Neural progenitor cell (in vitro differentiated cells): ENCODE data around the gene SGPP1. TPM values are rescaled to one million over a fixed set of nuclear protein-coding genes. Genes with fewer than 3 reads are reported as not detected.

Experiments used
- DNase-seq: peaks from one replicate; pipeline ENCODE4 v3.0.0-alpha.2; 2016; ENCODE audit warnings: low spot score
- H2AFZ ChIP-seq: fragments of 200-600 bp; sonication (generic); replicated peaks from 2 replicates; pipeline ENCODE4 v1.6.1; 2016; ENCODE audit warnings: antibody characterized with exemption
- H3F3A ChIP-seq: fragments of 200-600 bp; sonication (generic); 2 replicates; pipeline ENCODE4 v1.6.1; 2016; ENCODE audit warnings: antibody characterized with exemption, low read depth
- H3K27ac ChIP-seq: fragments of 200-600 bp; sonication (generic); 2 replicates; pipeline ENCODE4 v1.5.1; 2016; ENCODE audit warnings: mild to moderate bottlenecking
- H3K27me3 ChIP-seq: fragments of 200-600 bp; sonication (generic); 2 replicates; pipeline ENCODE4 v1.6.1; 2016; ENCODE audit warnings: mild to moderate bottlenecking, moderate library complexity
- H3K36me3 ChIP-seq: fragments of 200-600 bp; sonication (generic); 2 replicates; pipeline ENCODE4 v1.5.1; 2016
- H3K4me1 ChIP-seq: fragments of 200-600 bp; sonication (generic); 2 replicates; pipeline ENCODE4 v1.6.1; 2016; ENCODE audit warnings: mixed run types
- H3K4me2 ChIP-seq: fragments of 200-600 bp; sonication (generic); 2 replicates; pipeline ENCODE4 v1.6.1; 2016
- H3K4me3 ChIP-seq: fragments of 200-600 bp; sonication (generic); 2 replicates; pipeline ENCODE4 v1.5.1; 2016
- H3K79me2 ChIP-seq: fragments of 200-600 bp; sonication (generic); 2 replicates; pipeline ENCODE4 v1.6.1; 2016; ENCODE audit warnings: low read depth
- H3K9ac ChIP-seq: fragments of 200-600 bp; sonication (generic); 2 replicates; pipeline ENCODE4 v1.6.1; 2016
- H3K9me3 ChIP-seq: fragments of 200-600 bp; sonication (generic); 2 replicates; pipeline ENCODE4 v1.5.1; 2016; ENCODE audit warnings: low read depth
- H4K20me1 ChIP-seq: fragments of 200-600 bp; sonication (generic); 2 replicates; pipeline ENCODE4 v1.6.1; 2016; ENCODE audit warnings: low read depth
- H3K27ac Mint-ChIP-seq: 3 replicates; pipeline ENCODE4 v1.8.0; 2021; ENCODE audit warnings: mixed read lengths
- H3K27me3 Mint-ChIP-seq: 2 replicates; pipeline ENCODE4 v1.8.0; 2022; ENCODE audit warnings: low read depth, mild to moderate bottlenecking, inconsistent platforms, moderate library complexity, mixed read lengths; ENCODE audit not compliant: insufficient read depth
- H3K36me3 Mint-ChIP-seq: 3 replicates; pipeline ENCODE4 v1.8.0; 2021; ENCODE audit warnings: mixed read lengths
- H3K4me1 Mint-ChIP-seq: 3 replicates; pipeline ENCODE4 v1.8.0; 2021; ENCODE audit warnings: mixed read lengths
- H3K4me3 Mint-ChIP-seq: 3 replicates; pipeline ENCODE4 v1.8.0; 2021; ENCODE audit warnings: mild to moderate bottlenecking, moderate library complexity, mixed read lengths
- H3K9me3 Mint-ChIP-seq: 3 replicates; pipeline ENCODE4 v1.8.0; 2020; ENCODE audit warnings: mixed read lengths
- EZH2 ChIP-seq: fragments of 200-600 bp; sonication (generic); IDR thresholded peaks from 2 replicates; pipeline ENCODE4 v1.6.1; 2017; ENCODE audit warnings: antibody characterized with exemption, mild to moderate bottlenecking, moderate library complexity
- EZH2phosphoT487 ChIP-seq: fragments of 200-600 bp; sonication (generic); IDR thresholded peaks from 2 replicates; pipeline ENCODE4 v1.6.1; 2017; ENCODE audit warnings: antibody characterized with exemption
- total RNA-seq: library from RNA; depleted of rRNA; stranded (reverse); fragments of >200 nt; gene quantifications from 2 replicates; pipeline ENCODE4 v1.2.3, GENCODE V29; 2015; ENCODE audit warnings: low replicate concordance
- TF ChIP-seq, protein P1 (sequence below): fragments of 200-600 bp; sonication (generic); IDR thresholded peaks from 2 replicates; pipeline ENCODE4 v1.5.1; 2017; ENCODE audit warnings: antibody characterized with exemption, mild to moderate bottlenecking

SGPP1 gene
- total RNA-seq, 1 donor from 2014 or later = 9.2 TPM

DNA sequence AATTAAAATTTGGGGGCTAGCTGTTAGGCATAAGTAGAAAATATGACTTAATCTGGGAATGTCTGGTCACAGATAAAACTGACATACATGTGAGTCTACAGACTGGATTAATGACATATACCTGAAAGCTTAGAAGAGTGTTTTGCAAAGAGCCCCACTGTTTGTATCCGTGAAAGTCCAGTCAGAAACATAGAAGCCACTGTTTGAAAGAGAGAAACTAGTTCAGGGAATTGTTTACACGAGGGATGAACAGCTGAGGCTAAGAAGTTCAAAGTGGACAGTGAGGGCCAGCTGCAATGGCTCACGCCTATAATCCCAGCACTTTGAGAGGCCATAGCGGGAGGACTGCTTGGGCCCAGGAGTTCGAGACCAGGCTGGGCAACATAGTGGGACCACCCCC is 36.2 kb upstream of the SGPP1 start:
- no peaks in the 10 kb centered on the region for H3K36me3 Mint-ChIP-seq
- no peak overlapping the region for H3K27ac Mint-ChIP-seq
- Histone ChIP-seq H3K9ac (no peak overlapping the region), H3K4me1 (peaks cover 12% of the 10 kb centered on the region), H3K79me2 (no peaks in the 10 kb centered on the region), H4K20me1 (no peaks in the 10 kb centered on the region), H3K27me3 (no peaks in the 10 kb centered on the region), H3F3A (peaks cover 10% of the 10 kb centered on the region), H3K36me3 (no peaks in the 10 kb centered on the region), H3K4me3 (no peak overlapping the region), H3K27ac (no peak overlapping the region), H3K9me3 (no peaks in the 10 kb centered on the region), H2AFZ (no peak overlapping the region), H3K4me2 (no peak overlapping the region)
- peaks cover 5% of the 10 kb centered on the region for H3K4me1 Mint-ChIP-seq
- H3K27me3 Mint-ChIP-seq = no peaks in the 10 kb centered on the region
- TF ChIP-seq EZH2phosphoT487 = no peak
- TF ChIP-seq, protein P1, sequence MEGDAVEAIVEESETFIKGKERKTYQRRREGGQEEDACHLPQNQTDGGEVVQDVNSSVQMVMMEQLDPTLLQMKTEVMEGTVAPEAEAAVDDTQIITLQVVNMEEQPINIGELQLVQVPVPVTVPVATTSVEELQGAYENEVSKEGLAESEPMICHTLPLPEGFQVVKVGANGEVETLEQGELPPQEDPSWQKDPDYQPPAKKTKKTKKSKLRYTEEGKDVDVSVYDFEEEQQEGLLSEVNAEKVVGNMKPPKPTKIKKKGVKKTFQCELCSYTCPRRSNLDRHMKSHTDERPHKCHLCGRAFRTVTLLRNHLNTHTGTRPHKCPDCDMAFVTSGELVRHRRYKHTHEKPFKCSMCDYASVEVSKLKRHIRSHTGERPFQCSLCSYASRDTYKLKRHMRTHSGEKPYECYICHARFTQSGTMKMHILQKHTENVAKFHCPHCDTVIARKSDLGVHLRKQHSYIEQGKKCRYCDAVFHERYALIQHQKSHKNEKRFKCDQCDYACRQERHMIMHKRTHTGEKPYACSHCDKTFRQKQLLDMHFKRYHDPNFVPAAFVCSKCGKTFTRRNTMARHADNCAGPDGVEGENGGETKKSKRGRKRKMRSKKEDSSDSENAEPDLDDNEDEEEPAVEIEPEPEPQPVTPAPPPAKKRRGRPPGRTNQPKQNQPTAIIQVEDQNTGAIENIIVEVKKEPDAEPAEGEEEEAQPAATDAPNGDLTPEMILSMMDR = no peak
- no peak for TF ChIP-seq EZH2
- H3K9me3 Mint-ChIP-seq = no peaks in the 10 kb centered on the region
- no peak for DNase-seq
- no peak overlapping the region for H3K4me3 Mint-ChIP-seq

DNA sequence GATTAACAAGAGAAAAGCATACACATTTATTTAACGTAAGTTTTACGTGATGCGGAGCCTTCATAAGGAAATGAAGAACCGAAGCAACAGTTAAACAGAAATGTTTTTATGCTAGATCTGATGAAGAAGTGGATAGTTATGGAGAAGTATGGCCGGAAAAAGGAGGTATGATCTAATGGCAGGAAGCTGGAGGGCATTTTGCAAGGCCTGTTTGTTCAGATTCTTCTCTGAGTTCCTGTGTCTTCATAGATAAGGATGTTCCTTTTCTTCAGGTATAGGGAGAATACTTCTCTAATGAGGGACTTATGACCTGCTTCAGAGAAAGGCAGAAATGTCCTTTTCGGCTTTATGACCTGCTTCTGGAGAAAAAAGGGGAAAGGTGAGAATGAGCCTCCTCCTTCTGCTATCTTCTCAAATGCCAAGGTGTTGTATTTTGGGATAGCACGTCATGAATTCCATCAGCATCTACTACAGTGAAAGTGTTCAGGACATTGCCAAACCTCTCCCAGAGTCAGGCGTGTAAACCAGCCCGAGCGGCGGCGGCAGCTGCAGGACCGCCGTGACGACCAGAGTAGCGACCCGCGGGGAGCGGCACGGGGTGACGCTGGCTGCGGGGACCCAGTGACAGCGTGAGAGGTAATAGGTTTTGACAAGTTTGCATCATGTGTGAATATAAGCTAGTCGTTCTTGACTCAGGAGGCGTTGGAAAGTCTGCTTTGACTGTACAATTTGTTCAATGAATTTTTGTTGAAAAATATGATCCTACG is 33.7 kb upstream of the SGPP1 start:
- peaks cover 2% of the 10 kb centered on the region for H3K4me1 Mint-ChIP-seq
- Histone ChIP-seq H2AFZ (no peak overlapping the region), H3K9ac (no peak overlapping the region), H3K4me2 (no peak overlapping the region), H3K4me1 (peaks cover 2% of the 10 kb centered on the region), H4K20me1 (no peaks in the 10 kb centered on the region), H3K9me3 (no peaks in the 10 kb centered on the region), H3K27ac (no peak overlapping the region), H3F3A (peaks cover 5% of the 10 kb centered on the region), H3K27me3 (no peaks in the 10 kb centered on the region), H3K79me2 (no peaks in the 10 kb centered on the region), H3K36me3 (no peaks in the 10 kb centered on the region), H3K4me3 (no peak overlapping the region)
- no peak overlapping the region for H3K27ac Mint-ChIP-seq
- no peaks in the 10 kb centered on the region for H3K27me3 Mint-ChIP-seq
- no peak for DNase-seq
- H3K9me3 Mint-ChIP-seq = no peaks in the 10 kb centered on the region
- no peak overlapping the region for H3K4me3 Mint-ChIP-seq
- H3K36me3 Mint-ChIP-seq = no peaks in the 10 kb centered on the region
- TF ChIP-seq, protein P1 = no peak
- no peak for TF ChIP-seq EZH2phosphoT487
- TF ChIP-seq EZH2 = no peak

DNA sequence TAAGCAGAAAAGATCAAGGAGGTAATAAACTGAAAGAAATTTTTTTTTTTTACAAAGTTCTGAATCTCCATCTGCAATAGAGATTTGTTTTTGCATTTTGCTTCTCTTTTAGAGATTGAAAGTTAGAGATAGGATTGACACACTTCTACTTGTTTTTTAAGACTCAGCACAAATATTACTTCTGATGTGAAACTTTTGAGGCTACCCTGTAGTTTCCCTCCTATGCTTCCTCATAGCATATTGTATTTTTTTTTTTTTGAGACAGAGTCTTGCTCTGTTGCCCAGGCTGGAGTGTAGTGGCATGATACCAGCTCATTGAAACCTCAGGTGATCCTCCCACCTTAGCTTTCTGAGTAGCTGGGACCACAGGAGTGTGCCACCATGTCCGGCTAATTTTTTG is 32.1 kb upstream of the SGPP1 start:
- Histone ChIP-seq H3K79me2 (no peaks in the 10 kb centered on the region), H4K20me1 (no peaks in the 10 kb centered on the region), H3K27me3 (no peaks in the 10 kb centered on the region), H3K27ac (no peak overlapping the region), H3K4me3 (no peak overlapping the region), H3K9ac (no peak overlapping the region), H3K36me3 (no peaks in the 10 kb centered on the region), H2AFZ (no peak overlapping the region), H3K4me1 (no peaks in the 10 kb centered on the region), H3K9me3 (no peaks in the 10 kb centered on the region), H3K4me2 (no peak overlapping the region), H3F3A (no peaks in the 10 kb centered on the region)
- no peak for DNase-seq
- Mint-ChIP-seq H3K36me3 (no peaks in the 10 kb centered on the region), H3K4me1 (no peaks in the 10 kb centered on the region), H3K27ac (no peak overlapping the region), H3K27me3 (no peaks in the 10 kb centered on the region), H3K4me3 (no peak overlapping the region), H3K9me3 (no peaks in the 10 kb centered on the region)
- TF ChIP-seq, protein P1 = no peak
- TF ChIP-seq EZH2phosphoT487 = no peak
- TF ChIP-seq EZH2 = no peak
